Posterior cingulate gyrus (tissue), 11 donors: ENCODE measurements around the gene MARK1.
"Not testable (repeated sequence)": the region's sequence is repeated elsewhere in the genome, so short reads cannot be mapped to it uniquely, and the experiment has no call there.

Experiments used
- DNase-seq, 10 donors: peaks; one replicate each; pipeline versions ENCODE4 v3.0.0 to v3.0.0-alpha.2; 2020 to 2021; ENCODE audit warnings: mixed read lengths in 3 of 10
- intact Hi-C: fragments of 100-400 bp; cut with DNase I; formaldehyde crosslinking; loops from one replicate; pipeline ENCODE4 v1.15.1; 2023

Gene MARK1

GRCh38 chr1:220605651-220606050, 77.7 kb downstream of the MARK1 start:
- intact Hi-C loops, DNase-seq: not testable (repeated sequence)

DNA sequence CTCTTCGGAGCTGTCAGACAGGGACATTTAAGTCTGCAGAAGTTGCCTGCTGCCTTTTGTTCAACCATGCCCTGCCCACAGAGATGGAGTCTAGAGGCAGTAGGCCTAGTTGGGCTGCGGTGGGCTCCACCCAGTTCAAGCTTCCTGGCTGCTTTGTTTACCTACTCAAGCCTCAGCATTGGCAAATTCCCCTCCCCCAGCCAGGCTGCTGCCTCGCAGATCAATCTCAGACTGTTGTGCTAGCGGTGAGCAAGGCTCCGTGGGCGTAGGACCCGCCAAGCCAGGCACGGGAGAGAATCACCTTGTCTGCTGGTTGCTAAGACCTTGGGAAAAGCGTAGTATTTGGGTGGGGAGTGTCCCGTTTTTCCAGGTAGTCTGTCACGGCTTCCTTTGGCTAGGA, 83.2 kb downstream of the MARK1 start:
- DNase-seq, result peak in 1 of 10 donors; percentile 55
- intact Hi-C loops, result not testable (repeated sequence)

DNA sequence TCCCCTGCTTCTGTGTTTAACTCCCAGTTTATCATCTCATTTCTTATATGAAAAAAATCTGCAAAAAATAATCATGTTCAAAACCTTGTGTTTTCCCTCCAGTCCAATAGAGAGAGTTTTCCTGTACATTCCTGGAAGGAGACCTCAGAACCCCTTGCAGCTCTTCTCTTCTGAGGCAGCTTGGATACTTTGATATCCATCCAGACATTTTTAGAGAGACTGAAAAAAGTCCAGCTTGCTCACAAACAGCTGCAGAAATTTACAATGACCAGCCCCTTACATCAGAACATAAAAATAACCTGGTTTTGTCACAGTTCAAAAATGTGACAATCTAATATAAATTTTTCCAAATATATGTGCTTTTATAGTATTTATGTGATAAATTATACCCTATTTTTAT, 88.9 kb downstream of the MARK1 start:
- intact Hi-C loops, result no loop called here
- DNase-seq, result no peak

- DNase-seq, result no peak
- intact Hi-C loops, result no loop called here
Observed at GRCh38 chr1:220628431-220628830, 100.5 kb downstream of the MARK1 start.

GRCh38 chr1:220631238-220631815, 103.4 kb downstream of the MARK1 start:
- DNase-seq, result no peak
- intact Hi-C loops, result no loop called here

DNA sequence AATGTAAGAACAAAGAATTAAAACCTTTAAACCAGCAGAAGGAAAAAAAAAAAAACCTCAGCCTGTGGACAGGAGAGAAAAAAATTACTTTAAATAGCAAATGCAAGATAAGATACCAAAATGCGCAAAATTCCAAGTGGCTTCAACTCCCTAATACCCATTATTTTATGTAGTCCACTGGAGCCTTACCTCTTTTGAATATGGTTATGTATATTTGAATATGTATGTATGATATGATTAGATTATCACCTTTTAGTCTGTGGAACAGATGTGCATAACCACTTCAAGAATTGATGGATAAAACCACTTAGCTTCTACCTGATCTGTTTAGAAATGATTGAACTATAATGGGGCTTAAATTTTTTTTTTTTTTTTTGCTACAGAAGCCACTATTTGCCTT, 109.8 kb downstream of the MARK1 start:
- DNase-seq, result no peak
- intact Hi-C loops, result no loop called here

- intact Hi-C loops, result no loop called here
Observed at GRCh38 chr1:220642285-220642684, 114.3 kb downstream of the MARK1 start.

DNA sequence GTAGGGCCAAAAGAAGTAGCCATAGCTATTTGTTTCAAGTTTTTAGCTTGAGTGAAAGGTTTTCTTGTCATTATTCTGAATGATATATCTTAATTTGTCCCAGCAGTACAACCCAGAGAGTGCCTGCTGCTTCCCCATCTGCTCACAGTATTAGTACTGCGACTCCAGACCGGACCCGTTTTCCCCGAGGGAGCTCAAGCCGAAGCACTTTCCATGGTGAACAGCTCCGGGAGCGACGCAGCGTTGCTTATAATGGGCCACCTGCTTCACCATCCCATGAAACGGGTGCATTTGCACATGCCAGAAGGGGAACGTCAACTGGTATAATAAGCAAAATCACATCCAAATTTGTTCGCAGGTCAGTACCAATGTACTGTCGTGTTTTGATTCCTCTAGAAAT, 125.1 kb downstream of the MARK1 start:
- intact Hi-C loops, result no loop called here
- DNase-seq, result peak in 1 of 10 donors; percentile 71

More at GRCh38 chr1:220642285-220642684, 114.3 kb downstream of the MARK1 start:
- DNase-seq, result peak in 1 of 10 donors; percentile 73

GRCh38 chr1:220655509-220655908, 127.6 kb downstream of the MARK1 start:
- DNase-seq, result no peak
- intact Hi-C loops, result no loop called here

DNA sequence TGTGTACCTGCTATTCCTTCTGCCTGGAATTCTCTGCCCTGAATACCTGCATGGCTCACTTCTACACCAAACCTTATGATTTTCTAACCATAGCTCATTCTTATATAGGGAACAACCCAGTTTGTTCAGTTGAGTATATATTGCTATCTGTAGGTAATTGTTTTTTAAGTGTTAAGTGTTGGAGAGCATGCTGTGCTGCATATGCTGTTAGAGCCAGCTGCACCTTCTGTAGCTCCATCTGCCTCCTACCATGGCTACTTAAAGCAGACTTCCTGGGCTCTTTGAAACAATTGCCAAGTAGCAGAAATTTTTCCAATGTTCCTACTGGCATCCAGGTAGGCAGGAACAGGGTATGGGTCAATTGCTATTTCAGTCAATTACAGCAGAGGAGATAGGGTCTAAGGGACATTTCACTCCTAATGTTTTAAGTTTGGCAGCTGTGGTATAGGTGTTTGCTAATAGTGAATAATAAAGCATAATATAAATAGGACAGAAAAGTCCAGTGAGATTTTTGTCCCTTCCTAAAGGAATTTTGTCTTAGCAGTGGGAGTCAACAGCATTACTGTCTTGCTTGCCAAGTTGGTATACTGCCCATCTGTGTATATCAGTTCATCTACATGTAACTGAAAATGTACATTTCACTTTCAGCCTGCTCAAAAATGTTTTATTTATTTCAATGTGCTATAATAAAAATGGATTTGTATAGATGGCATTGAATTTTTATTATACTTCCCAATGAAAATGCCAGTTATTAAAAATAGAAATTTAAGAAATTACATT, 128.2 kb downstream of the MARK1 start:
- intact Hi-C loops, result no loop called here
- DNase-seq, result peak in 3 of 10 donors; percentile 15 to 55 (median 31)

DNA sequence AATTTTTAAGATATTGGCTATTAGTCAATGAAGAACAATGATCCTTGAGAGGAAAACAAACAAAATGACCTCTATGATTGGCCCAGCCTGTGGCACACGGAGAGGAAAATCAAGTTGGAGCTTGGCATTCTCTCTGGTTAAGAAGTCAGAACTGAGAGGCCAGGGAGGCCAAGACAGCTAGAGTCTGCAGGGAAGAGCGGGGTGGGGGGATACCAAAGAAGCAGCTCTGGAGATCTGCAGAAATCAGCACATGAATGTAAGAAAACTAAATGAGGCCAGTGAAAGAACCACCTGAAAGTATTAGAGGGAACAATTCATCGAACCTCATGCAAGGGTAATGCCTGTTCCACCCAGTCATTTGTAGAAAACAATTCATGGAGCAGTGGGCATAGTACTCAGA, 138.4 kb downstream of the MARK1 start:
- intact Hi-C loops, result no loop called here
- no peak for DNase-seq

- no peak for DNase-seq
- intact Hi-C loops, result no loop called here
Observed at GRCh38 chr1:220669005-220669404, 141.1 kb downstream of the MARK1 start.

- DNase-seq, result no peak
- intact Hi-C loops, result no loop called here
Observed at GRCh38 chr1:220670365-220670764, 142.4 kb downstream of the MARK1 start.

DNA sequence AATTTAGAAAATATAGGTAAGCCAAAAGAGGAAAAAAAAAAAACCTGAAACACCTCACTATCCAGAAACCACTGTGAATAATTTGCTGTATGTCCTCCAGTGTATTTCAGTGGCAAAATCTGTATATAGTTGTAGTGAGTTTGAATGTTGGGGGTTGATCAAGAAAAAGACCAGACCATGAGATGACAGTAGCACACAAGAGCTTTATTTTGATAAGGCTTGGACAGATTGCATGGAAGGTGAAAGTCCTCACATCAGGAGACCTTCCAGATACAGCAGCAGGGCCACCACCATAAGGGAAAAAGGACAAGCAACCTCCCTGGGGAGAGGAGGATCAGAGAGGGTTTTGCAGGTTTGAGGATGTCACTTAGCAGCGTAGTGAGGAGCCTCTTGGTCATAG, 146.0 kb downstream of the MARK1 start:
- no peak for DNase-seq
- intact Hi-C loops, result no loop called here

GRCh38 chr1:220677251-220677650, 149.3 kb downstream of the MARK1 start:
- intact Hi-C loops, result no loop called here
- no peak for DNase-seq

GRCh38 chr1:220680085-220680687, 152.2 kb downstream of the MARK1 start:
- intact Hi-C loops, result loop anchor here (2.0 kb wide), 1 partner anchor 97 kb away; no protein-coding TSS in a partner anchor
- DNase-seq, result no peak

- intact Hi-C loops, result loop anchor here (2.0 kb wide), 1 partner anchor 95 kb away; no protein-coding TSS in a partner anchor
Observed at GRCh38 chr1:220681220-220681880, 153.4 kb downstream of the MARK1 start.

DNA sequence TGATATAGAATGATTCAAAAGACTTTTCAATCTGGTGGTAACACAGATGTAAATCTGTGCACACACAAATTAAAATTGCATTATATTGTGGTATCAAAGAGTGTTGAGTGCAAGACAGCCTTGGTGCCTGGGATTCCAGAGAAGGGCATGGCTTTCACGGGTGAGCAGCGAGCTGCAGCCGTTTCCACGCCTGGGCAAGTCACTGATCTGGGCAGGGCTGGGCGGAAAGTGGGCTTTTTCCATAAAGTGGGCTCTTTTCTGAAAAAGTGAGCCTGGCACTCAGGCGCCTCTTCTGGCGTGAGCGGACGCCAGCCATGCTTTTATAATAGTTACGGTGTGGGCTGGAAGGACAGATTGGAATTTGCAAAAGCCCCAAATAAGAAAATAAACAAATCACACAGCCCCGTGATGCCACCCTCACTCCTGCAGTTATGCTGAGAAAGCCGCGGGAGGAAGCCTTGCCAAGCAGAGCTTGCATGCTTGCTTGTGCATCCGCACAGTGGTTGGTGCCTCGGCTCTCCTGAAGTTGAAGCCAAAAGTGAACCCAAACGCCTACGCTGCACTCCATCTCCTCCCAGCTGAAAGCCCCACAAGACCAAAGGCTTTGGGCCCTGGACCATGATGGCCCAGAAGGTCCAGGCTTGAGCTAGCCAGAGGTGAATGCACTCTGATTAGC, 155.1 kb downstream of the MARK1 start:
- peak in 4 of 10 donors; percentile 22 to 85 (median 56) for DNase-seq
- intact Hi-C loops, result no loop called here

More at GRCh38 chr1:220681220-220681880, 153.4 kb downstream of the MARK1 start:
- DNase-seq, result no peak

DNA sequence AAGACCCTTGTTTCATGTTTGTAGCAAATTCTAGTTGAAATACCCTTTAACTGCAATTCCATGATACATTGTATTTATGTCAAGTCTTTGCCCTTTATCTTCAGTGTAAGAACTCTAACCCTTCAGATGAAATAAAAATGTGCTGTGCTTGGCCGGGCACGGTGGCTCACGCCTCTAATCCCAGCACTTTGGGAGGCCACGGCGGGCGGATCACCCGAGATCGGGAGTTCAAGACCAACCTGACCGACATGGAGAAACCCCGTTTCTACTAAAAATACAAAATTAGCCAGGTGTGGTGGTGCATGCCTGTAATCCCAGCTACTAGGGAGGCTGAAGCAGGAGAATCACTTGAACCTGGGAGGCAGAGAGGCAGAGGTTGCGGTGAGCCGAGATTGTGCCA, 155.8 kb downstream of the MARK1 start:
- intact Hi-C loops, DNase-seq: not testable (repeated sequence)

DNA sequence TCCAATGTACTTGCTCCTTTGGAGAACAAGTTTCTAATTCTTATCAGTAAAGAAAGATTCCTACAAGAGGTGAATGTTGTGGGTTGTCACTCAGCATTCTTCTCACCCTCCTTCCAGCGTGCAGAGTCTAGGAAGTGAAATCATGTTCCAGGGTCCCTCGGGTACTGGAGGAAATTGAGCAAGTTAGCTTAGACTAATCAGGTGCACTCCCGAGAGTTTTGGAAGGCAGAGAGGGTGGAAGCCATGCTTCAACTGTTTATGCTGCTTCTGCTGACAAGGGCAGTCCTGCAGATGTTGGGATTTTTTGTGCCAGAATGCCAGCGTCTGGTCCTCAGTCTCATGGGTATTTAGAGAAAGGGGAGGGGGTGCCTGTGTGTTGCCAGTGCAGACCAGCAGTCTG, 157.0 kb downstream of the MARK1 start:
- intact Hi-C loops, result no loop called here
- DNase-seq, result no peak
